Germinal center (tissue), 1 donor: ENCODE data around the gene C11orf42.

Experiments used
- DNase-seq: peaks from one replicate; pipeline ENCODE4 v3.0.0; 2012; ENCODE audit warnings: mixed read lengths, low spot score

C11orf42 gene

DNA sequence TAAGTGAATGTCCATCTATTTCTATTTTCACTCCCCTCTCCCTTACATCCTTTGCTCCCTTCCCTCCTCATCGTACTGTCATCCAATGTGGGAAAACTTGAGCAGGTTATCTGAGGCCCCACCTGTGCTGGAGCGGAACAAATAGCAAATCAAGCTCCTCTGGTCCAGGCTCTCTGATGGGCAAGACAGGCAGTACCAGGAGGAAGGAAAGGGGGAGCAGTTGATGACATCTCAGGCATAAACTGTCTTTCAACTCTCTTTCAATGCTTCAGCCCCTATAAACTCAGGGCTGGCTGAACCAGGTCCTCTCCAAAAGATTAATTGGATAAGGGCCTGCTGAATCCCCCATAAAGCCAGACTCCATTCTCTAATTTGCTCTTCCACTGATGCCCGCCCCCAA is 52.8 kb downstream of the C11orf42 start:
- DNase-seq, result no peak

DNA sequence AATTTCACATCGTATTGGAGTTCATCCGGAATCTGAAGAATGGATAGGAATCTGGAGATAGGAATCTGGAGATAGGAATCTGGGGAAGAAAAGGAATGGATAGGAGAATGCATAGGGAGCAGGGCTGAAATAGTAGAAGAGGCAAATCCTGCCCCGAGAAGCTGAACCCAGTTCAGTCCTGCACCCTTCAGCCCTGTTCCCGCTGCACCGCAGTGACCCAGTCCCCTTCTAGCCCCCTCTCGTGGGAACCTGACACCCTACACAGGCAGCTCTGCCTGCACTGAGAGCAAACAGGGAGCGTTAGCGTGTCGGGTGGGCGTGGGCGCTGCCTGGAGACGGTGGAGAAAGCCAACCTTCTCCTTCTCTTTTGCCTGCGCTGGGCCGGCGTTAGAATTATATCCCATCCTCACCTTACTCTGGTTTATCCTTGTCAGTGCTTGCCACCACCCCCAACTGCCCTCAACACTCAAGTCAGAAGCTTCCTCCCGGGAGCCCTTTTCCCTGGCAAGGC is 53.3 kb downstream of the C11orf42 start:
- no peak for DNase-seq

DNA sequence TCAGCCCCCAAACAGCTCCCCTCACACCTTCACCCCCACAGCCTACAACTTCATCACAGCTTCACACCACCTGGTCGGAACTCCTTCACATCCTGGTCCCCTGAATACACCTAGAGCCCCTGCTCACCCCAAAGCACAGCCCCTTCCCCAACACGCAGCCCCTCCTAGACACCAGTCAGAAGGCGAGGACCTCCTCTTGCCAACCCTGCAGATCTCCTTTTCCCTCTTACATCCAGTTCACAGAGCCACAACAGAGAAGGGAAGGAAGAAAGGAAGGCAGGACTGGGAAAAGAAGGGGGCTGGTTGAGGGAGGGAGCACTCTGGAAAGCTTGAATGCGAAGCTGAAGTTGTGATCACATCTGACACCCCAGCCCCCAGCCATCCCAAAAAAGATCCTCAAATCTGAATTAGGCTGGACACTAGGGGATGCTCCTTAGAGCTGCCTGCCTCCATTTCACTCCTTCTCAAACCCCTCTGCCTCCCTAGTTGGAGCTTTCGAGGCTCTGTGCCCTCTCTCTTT is 54.9 kb downstream of the C11orf42 start:
- DNase-seq, result no peak
